ENCODE results near the gene CCDC197. TPM values are rescaled to one million over a fixed set of nuclear protein-coding genes. Genes with fewer than 3 reads are reported as not detected.

CCDC197 gene
- polyA plus RNA-seq, 1 donor: 0.32 TPM

GRCh38 chr14:94044476-94045091 is 47.5 kb downstream of the CCDC197 start:
- DNase-seq: no peak

- no peak for DNase-seq
These were observed 48.0 kb downstream of the CCDC197 start for GRCh38 chr14:94045101-94045500.

- no peak for DNase-seq
These were observed 48.7 kb downstream of the CCDC197 start for GRCh38 chr14:94045563-94046345.

- no peak for DNase-seq
These were observed 49.7 kb downstream of the CCDC197 start for GRCh38 chr14:94046696-94047250.

GRCh38 chr14:94047581-94047980 is 50.5 kb downstream of the CCDC197 start:
- no peak for DNase-seq

GRCh38 chr14:94048691-94049624 is 51.9 kb downstream of the CCDC197 start:
- DNase-seq: no peak

GRCh38 chr14:94049625-94050023 is 52.5 kb downstream of the CCDC197 start:
- DNase-seq: no peak

GRCh38 chr14:94050231-94050880 is 53.3 kb downstream of the CCDC197 start:
- DNase-seq: no peak

GRCh38 chr14:94051115-94051514 is 54.0 kb downstream of the CCDC197 start:
- DNase-seq: peak; percentile 46

- DNase-seq: no peak
These were observed 54.7 kb downstream of the CCDC197 start for GRCh38 chr14:94051779-94052178.

- no peak for DNase-seq
These were observed 55.1 kb downstream of the CCDC197 start for GRCh38 chr14:94052199-94052598.

GRCh38 chr14:94052662-94053061 is 55.6 kb downstream of the CCDC197 start:
- no peak for DNase-seq

- no peak for DNase-seq
These were observed 57.3 kb downstream of the CCDC197 start for GRCh38 chr14:94054401-94054800.

GRCh38 chr14:94054936-94055335 is 57.8 kb downstream of the CCDC197 start:
- DNase-seq: no peak

GRCh38 chr14:94056579-94057308 is 59.6 kb downstream of the CCDC197 start:
- DNase-seq: no peak

- no peak for DNase-seq
These were observed 61.1 kb downstream of the CCDC197 start for GRCh38 chr14:94058128-94058673.

Other genes starting within 250 kb of the CCDC197 start
- 3.2 TPM for gene PRIMA1, start 208.8 kb upstream of the CCDC197 start, polyA plus RNA-seq (ENCODE audit: insufficient read length)
- not detected for gene FAM181A, start 70.0 kb upstream of the CCDC197 start, polyA plus RNA-seq (ENCODE audit: insufficient read length)
- 31.7 TPM for gene ASB2, start 20.7 kb upstream of the CCDC197 start, polyA plus RNA-seq (ENCODE audit: insufficient read length)
- gene OTUB2, start 29.0 kb downstream of the CCDC197 start, polyA plus RNA-seq (ENCODE audit: insufficient read length): 0.67 TPM
- 84.8 TPM for gene DDX24, start 83.9 kb downstream of the CCDC197 start, polyA plus RNA-seq (ENCODE audit: insufficient read length)
- gene IFI27L1, start 84.0 kb downstream of the CCDC197 start, polyA plus RNA-seq (ENCODE audit: insufficient read length): 11.6 TPM
- 2.6 TPM for gene IFI27, start 113.4 kb downstream of the CCDC197 start, polyA plus RNA-seq (ENCODE audit: insufficient read length)
- gene IFI27L2, start 132.3 kb downstream of the CCDC197 start, polyA plus RNA-seq (ENCODE audit: insufficient read length): 12.7 TPM
- gene PPP4R4, start 177.0 kb downstream of the CCDC197 start, polyA plus RNA-seq (ENCODE audit: insufficient read length): 0.22 TPM